ENCODE measurements around the gene UGT1A4. TPM values are rescaled to one million over a fixed set of nuclear protein-coding genes. Genes with fewer than 3 reads are reported as not detected.

The UGT1A4 gene
- total RNA-seq, 1 donor = not detected

GRCh38 chr2:233779722-233780121, 61.2 kb downstream of the UGT1A4 start:
- Histone ChIP-seq H3K4me3 (ENCODE audit: insufficient read depth, low read length) (no peak overlapping the region), H3K9me3 (ENCODE audit: low read depth, low read length) (peaks cover 3% of the 10 kb centered on the region), H3K27ac (ENCODE audit: low read depth, low read length) (no peak overlapping the region), H3K79me2 (ENCODE audit: insufficient read depth, low read length) (no peaks in the 10 kb centered on the region), H2AFZ (ENCODE audit: low read length) (no peak overlapping the region), H3K27me3 (ENCODE audit: insufficient read depth, low read length) (no peaks in the 10 kb centered on the region), H3K36me3 (ENCODE audit: insufficient read depth, low read length) (no peaks in the 10 kb centered on the region), H3K4me1 (ENCODE audit: insufficient read depth, low read length) (no peaks in the 10 kb centered on the region), H4K20me1 (ENCODE audit: insufficient read depth, low read length) (no peaks in the 10 kb centered on the region), H3K4me2 (ENCODE audit: insufficient read depth, low read length) (no peak overlapping the region)
- TF ChIP-seq CTCF (IDR thresholded peaks at IDR 0.05; ENCODE audit: extremely low read depth, low read depth, low read length) = no peak
- DNase-seq (ENCODE audit: insufficient read length, low spot score, missing footprints) = no peak

GRCh38 chr2:233780771-233781170, 62.2 kb downstream of the UGT1A4 start:
- H3K4me3 ChIP-seq (ENCODE audit: insufficient read depth, low read length) = no peak overlapping the region

GRCh38 chr2:233789554-233789953, 71.0 kb downstream of the UGT1A4 start:
- Histone ChIP-seq H3K4me1 (ENCODE audit: insufficient read depth, low read length) (no peaks in the 10 kb centered on the region), H3K27ac (ENCODE audit: low read depth, low read length) (no peak overlapping the region), H3K4me2 (ENCODE audit: insufficient read depth, low read length) (no peak overlapping the region), H3K79me2 (ENCODE audit: insufficient read depth, low read length) (no peaks in the 10 kb centered on the region), H3K9me3 (ENCODE audit: low read depth, low read length) (no peaks in the 10 kb centered on the region), H3K36me3 (ENCODE audit: insufficient read depth, low read length) (no peaks in the 10 kb centered on the region), H3K4me3 (ENCODE audit: insufficient read depth, low read length) (no peak overlapping the region), H3K27me3 (ENCODE audit: insufficient read depth, low read length) (no peaks in the 10 kb centered on the region), H2AFZ (ENCODE audit: low read length) (no peak overlapping the region), H4K20me1 (ENCODE audit: insufficient read depth, low read length) (no peaks in the 10 kb centered on the region)
- no peak for DNase-seq (ENCODE audit: insufficient read length, low spot score, missing footprints)
- no peak for TF ChIP-seq CTCF (IDR thresholded peaks at IDR 0.05; ENCODE audit: extremely low read depth, low read depth, low read length)

More at GRCh38 chr2:233780771-233781170, 62.2 kb downstream of the UGT1A4 start:
- no peak for DNase-seq (ENCODE audit: insufficient read length, low spot score, missing footprints)
- H3K9me3 ChIP-seq (ENCODE audit: low read depth, low read length) = peaks cover 3% of the 10 kb centered on the region
- no peaks in the 10 kb centered on the region for H3K36me3 ChIP-seq (ENCODE audit: insufficient read depth, low read length)
- no peak overlapping the region for H2AFZ ChIP-seq (ENCODE audit: low read length)
- H3K4me1 ChIP-seq (ENCODE audit: insufficient read depth, low read length) = no peaks in the 10 kb centered on the region
- H3K4me2 ChIP-seq (ENCODE audit: insufficient read depth, low read length) = no peak overlapping the region
- TF ChIP-seq CTCF (IDR thresholded peaks at IDR 0.05; ENCODE audit: extremely low read depth, low read depth, low read length) = no peak
- no peaks in the 10 kb centered on the region for H3K27me3 ChIP-seq (ENCODE audit: insufficient read depth, low read length)
- no peak overlapping the region for H3K27ac ChIP-seq (ENCODE audit: low read depth, low read length)
- H4K20me1 ChIP-seq (ENCODE audit: insufficient read depth, low read length) = no peaks in the 10 kb centered on the region
- H3K79me2 ChIP-seq (ENCODE audit: insufficient read depth, low read length) = no peaks in the 10 kb centered on the region

GRCh38 chr2:233791151-233791882, 72.8 kb downstream of the UGT1A4 start:
- Histone ChIP-seq H3K27me3 (ENCODE audit: insufficient read depth, low read length) (no peaks in the 10 kb centered on the region), H3K4me2 (ENCODE audit: insufficient read depth, low read length) (no peak overlapping the region), H4K20me1 (ENCODE audit: insufficient read depth, low read length) (no peaks in the 10 kb centered on the region), H3K27ac (ENCODE audit: low read depth, low read length) (no peak overlapping the region), H3K4me3 (ENCODE audit: insufficient read depth, low read length) (no peak overlapping the region), H3K4me1 (ENCODE audit: insufficient read depth, low read length) (no peaks in the 10 kb centered on the region), H3K79me2 (ENCODE audit: insufficient read depth, low read length) (no peaks in the 10 kb centered on the region), H3K36me3 (ENCODE audit: insufficient read depth, low read length) (no peaks in the 10 kb centered on the region), H3K9me3 (ENCODE audit: low read depth, low read length) (no peaks in the 10 kb centered on the region), H2AFZ (ENCODE audit: low read length) (no peak overlapping the region)
- DNase-seq (ENCODE audit: insufficient read length, low spot score, missing footprints) = no peak
- no peak for TF ChIP-seq CTCF (IDR thresholded peaks at IDR 0.05; ENCODE audit: extremely low read depth, low read depth, low read length)
